Body of pancreas (tissue), 4 donors: ENCODE results near the gene SLC35F2. TPM values are rescaled to one million over a fixed set of nuclear protein-coding genes. Genes with fewer than 3 reads are reported as not detected.

Experiments used
- ATAC-seq: fragments of 150-250 bp; one replicate; pipeline ENCODE4 v1.9.1; 2016
- DNase-seq, 4 donors: peaks; one replicate each; pipeline ENCODE4 v3.0.0-alpha.2; 2019
- H3K27ac ChIP-seq, 4 donors: fragments of 200-600 bp; sonication (generic); 1 replicate in 3 of 4; 2 replicates in 1 of 4; pipeline versions ENCODE4 v1.5.1 to v1.6.1; 2016 to 2019; ENCODE audit warnings: mild to moderate bottlenecking in 1 of 4, mixed read lengths in 1 of 4, moderate library complexity in 1 of 4
- H3K27me3 ChIP-seq, 2 donors: fragments of 200-600 bp; sonication (generic); one replicate each; pipeline ENCODE4 v1.6.0; 2016; ENCODE audit warnings: mild to moderate bottlenecking in 1 of 2
- H3K36me3 ChIP-seq, 2 donors: fragments of 200-600 bp; sonication (generic); replicated peaks in 1 of 2; 2 replicates each; pipeline ENCODE4 v1.5.1; 2016; ENCODE audit warnings: low read depth in 2 of 2; ENCODE audit not compliant: insufficient read depth in 1 of 2
- H3K4me1 ChIP-seq: fragments of 200-600 bp; sonication (generic); one replicate; pipeline ENCODE4 v1.6.0; 2016
- H3K4me3 ChIP-seq, 2 donors: fragments of 200-600 bp; sonication (generic); 1 replicate in 1 of 2; 2 replicates in 1 of 2; pipeline ENCODE4 v1.5.1; 2016 to 2019
- H3K9me3 ChIP-seq, 3 donors: fragments of 200-600 bp; sonication (generic); 1 replicate in 2 of 3; 2 replicates in 1 of 3; pipeline ENCODE4 v1.5.1; 2016
- CTCF ChIP-seq, 7 experiments: fragments of 450-650 bp in 4 of 7; fragments of 200-600 bp in 3 of 7; sonication (generic) in 3 of 7; IDR thresholded peaks; one replicate each; pipeline ENCODE4 v1.5.1; 2016 to 2019; ENCODE audit warnings: antibody characterized with exemption in 7 of 7
- POLR2A ChIP-seq, 3 donors: fragments of 450-650 bp; IDR thresholded peaks; one replicate each; pipeline ENCODE4 v1.6.1; 2016; ENCODE audit warnings: antibody characterized with exemption in 3 of 3, mild to moderate bottlenecking in 2 of 3
- WGBS, 2 donors: methylation state at CpG; one replicate each; pipeline ENCODE4 v1.1.5; 2017; 5-methylcytosine and 5-hydroxymethylcytosine counted together
- intact Hi-C: fragments of 100-400 bp; cut with DNase I; formaldehyde crosslinking; loops from one replicate; pipeline ENCODE4 v1.15.1; 2023
- total RNA-seq, 2 donors: library from RNA; depleted of rRNA; stranded (reverse); fragments of >200 nt; gene quantifications; one replicate each; pipeline ENCODE4 v1.1.0, GENCODE V29; 2016

Gene SLC35F2
- total RNA-seq, 2 donors from 2014 or later: 0.33 to 8.6 TPM

DNA sequence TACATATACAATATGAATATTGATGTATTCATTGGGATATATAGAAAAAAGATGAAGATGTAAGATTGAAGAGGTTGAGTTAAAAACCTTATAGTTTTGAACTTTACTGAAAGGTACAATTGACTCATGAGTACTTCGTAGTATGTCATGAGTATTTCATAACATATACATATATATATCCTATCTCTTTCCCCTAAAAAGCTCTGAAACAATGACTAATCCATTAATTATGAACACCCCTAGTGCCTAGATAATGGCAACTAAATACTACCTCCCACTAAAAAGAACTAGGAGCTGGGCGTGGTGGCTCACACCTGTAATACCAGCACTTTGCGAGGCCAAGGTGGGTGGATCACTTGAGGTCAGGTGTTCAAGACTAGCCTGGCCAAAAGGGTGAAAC is 31.5 kb downstream of the SLC35F2 start:
- DNase-seq (no peak), ATAC-seq (no peak)
- Histone ChIP-seq H3K4me1 (peaks cover 20% of the 10 kb centered on the region), H3K27ac (no peak overlapping the region), H3K4me3 (no peak overlapping the region), H3K27me3 (no peaks in the 10 kb centered on the region), H3K9me3 (no peaks in the 10 kb centered on the region), H3K36me3 (no peaks in the 10 kb centered on the region)
- WGBS, 2 donors: 91% methylated on average over 3 of the region's 3 CpGs
- intact Hi-C loops: no loop called here
- TF ChIP-seq POLR2A (IDR thresholded peaks at IDR 0.05): no peak
- TF ChIP-seq CTCF (IDR thresholded peaks at IDR 0.05): no peak

GRCh38 chr11:107825875-107826274 is 32.7 kb downstream of the SLC35F2 start:
- ATAC-seq (no peak), DNase-seq (no peak)
- Histone ChIP-seq H3K27me3 (no peaks in the 10 kb centered on the region), H3K27ac (no peak overlapping the region), H3K36me3 (no peaks in the 10 kb centered on the region), H3K9me3 (no peaks in the 10 kb centered on the region), H3K4me1 (peaks cover 8% of the 10 kb centered on the region), H3K4me3 (no peak overlapping the region)
- TF ChIP-seq POLR2A (IDR thresholded peaks at IDR 0.05): no peak
- TF ChIP-seq CTCF (IDR thresholded peaks at IDR 0.05): no peak
- intact Hi-C loops: no loop called here
- WGBS, 2 donors: 94 to 100% methylated on average over 2 of the region's 2 CpGs

- Histone ChIP-seq H3K4me1 (no peaks in the 10 kb centered on the region), H3K27me3 (no peaks in the 10 kb centered on the region), H3K27ac (no peak overlapping the region), H3K36me3 (no peaks in the 10 kb centered on the region), H3K4me3 (no peak overlapping the region), H3K9me3 (no peaks in the 10 kb centered on the region)
- intact Hi-C loops: no loop called here
- TF ChIP-seq CTCF (IDR thresholded peaks at IDR 0.05) (no peak), POLR2A (IDR thresholded peaks at IDR 0.05) (no peak)
- ATAC-seq: no peak
- no peak for DNase-seq
- WGBS, 2 donors: 76 to 88% methylated on average over 5 of the region's 5 CpGs
Observed at GRCh38 chr11:107824668-107825369, 33.8 kb downstream of the SLC35F2 start.

DNA sequence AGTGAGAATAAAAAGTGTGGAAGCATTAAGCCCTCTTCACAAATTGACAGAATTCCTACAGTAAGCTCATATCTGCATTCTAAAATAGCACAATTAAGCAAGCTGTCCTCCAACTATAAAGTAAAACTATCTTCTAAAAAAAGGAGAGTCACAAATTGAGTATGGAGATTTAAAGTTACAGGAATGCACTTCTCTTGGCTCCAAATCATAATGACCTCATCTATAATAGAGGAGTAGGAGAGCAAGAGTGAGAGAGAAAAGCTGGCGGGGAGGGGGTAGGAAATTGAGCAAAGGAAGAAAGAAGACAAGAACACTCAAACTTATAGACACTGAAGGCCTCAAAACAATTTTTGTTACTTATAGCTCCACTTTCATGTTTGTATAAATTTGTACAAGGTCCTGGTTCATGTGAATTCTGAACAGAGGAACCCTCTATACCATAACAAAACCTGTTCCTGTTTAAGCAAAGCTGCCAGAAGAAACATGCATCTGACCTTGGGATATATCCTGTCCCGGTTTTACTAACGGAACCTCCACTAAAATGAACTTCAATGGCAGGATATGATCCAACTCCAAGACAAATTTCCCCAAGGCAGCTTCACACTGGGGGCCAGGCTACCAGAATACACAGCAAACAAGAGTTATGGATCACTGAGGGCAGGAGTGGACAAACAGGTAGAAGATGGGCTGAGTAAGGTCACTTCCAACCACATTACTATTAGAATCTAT is 37.2 kb downstream of the SLC35F2 start:
- Histone ChIP-seq H3K36me3 (no peaks in the 10 kb centered on the region), H3K27me3 (no peaks in the 10 kb centered on the region), H3K4me1 (no peaks in the 10 kb centered on the region), H3K27ac (no peak overlapping the region), H3K4me3 (no peak overlapping the region), H3K9me3 (no peaks in the 10 kb centered on the region)
- TF ChIP-seq POLR2A (IDR thresholded peaks at IDR 0.05) (no peak), CTCF (IDR thresholded peaks at IDR 0.05) (no peak)
- intact Hi-C loops: no loop called here
- DNase-seq: no peak
- ATAC-seq: no peak
- 43 to 47% methylated on average over 3 of the region's 3 CpGs for WGBS, 2 donors
